Activated CD4-positive, alpha-beta T cell treated with anti-CD3 and anti-CD28 coated beads, Interleukin-2, Interleukin-6, amounts not matched to agents 100 ng/mL and 50 ng/mL, durations not matched to agents 16 hours and 8 hours (primary cell): ENCODE results near the gene NHSL1.

Source experiments
- DNase-seq: peaks from one replicate; pipeline ENCODE4 v3.0.0-alpha.2; 2020

NHSL1 gene

GRCh38 chr6:138523347-138524210 lies 24.3 kb upstream of the NHSL1 start:
- no peak for DNase-seq

DNA sequence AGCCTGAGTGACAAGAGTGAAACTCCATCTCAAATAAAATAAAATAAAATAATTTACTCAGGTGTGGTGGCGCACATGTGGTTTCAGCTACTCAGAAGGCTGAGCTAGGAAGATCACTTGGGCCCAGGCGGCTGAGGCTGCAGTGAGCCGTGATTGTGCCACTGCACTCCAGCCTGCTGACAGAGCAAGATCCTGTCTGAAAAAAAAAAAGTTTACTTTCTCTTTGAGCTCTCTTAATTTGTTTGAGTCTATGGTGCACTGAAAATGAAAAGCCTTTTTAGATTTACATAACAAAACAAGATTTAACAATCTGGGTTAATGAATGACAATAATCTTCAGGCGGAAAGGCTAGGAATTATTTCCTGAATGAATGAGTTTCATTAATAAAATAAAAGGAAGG lies 23.3 kb upstream of the NHSL1 start:
- DNase-seq: no peak

- DNase-seq: no peak
These were observed 22.5 kb upstream of the NHSL1 start for GRCh38 chr6:138521790-138522189.

DNA sequence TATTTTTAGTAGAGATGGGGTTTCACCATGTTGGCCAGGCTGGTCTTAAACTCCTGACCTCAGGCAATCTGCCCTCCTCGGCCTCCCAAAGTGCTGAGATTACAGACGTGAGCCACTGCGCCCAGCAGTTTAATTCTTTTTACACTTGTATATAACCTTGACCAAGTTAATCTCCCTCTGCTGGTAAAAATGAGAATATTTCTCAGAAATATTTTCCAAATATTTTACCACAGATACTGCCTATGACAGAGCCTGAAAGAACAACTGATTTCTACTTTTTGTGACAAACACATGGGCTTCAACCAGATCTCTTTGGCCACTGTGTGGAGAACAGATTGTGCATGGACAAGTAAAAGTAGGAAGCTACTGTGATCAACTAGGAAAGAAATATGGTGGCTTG lies 21.2 kb upstream of the NHSL1 start:
- DNase-seq: peak; percentile 21

GRCh38 chr6:138518054-138518453 lies 18.8 kb upstream of the NHSL1 start:
- no peak for DNase-seq

DNA sequence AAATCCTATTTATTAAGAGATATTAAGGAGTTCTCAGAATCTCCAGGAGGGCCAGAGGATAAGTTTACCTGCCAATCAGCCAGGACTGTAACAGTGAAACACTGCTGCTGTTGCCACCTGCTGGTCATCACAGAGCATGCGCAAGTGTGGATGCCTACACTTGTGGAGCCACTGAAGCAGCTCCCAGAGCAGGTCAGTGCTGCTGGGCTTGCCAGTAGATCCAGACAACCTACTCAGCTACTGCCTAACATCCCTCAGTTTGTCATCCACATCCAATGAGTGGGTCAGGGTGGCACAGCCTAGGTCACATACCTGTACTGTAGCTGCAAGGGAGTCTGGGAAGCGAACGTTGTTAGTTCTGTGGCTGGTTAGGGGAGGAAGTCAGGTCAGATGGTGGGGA lies 18.3 kb upstream of the NHSL1 start:
- DNase-seq: peak; percentile 71

- no peak for DNase-seq
These were observed 16.5 kb upstream of the NHSL1 start for GRCh38 chr6:138515657-138516248.

DNA sequence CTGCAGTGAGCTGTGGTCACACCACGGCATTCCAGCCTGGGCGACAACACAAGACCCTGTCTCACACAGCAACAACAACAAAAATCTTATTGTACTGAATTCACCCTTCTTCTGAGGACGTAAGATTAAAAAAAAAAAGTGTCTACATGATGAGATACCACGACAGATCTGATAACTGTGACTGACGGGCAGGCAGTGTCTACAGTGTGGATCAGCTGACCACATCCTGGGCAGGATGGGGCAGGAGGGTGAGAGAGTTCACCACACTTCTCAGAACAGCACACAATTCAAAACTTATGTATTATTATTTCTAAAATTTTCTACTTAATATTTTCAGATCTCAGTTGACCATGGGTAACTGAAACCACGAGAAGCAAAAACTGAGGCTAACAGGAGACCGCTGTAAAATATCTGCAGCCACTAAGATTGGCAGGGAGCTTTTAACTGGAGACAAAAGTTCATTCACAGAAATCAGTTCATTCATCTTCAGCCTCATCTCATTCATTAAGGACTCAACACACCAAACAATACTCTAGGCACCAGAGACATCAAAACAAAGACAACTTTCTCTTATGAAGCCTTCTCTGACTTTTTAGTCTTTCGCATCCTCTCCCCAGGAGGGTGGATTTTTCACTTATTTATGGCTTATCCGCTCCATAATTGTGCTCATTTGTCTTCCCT lies 15.7 kb upstream of the NHSL1 start:
- DNase-seq: peak; percentile 46

- no peak for DNase-seq
These were observed 13.3 kb upstream of the NHSL1 start for GRCh38 chr6:138512609-138513008.

DNA sequence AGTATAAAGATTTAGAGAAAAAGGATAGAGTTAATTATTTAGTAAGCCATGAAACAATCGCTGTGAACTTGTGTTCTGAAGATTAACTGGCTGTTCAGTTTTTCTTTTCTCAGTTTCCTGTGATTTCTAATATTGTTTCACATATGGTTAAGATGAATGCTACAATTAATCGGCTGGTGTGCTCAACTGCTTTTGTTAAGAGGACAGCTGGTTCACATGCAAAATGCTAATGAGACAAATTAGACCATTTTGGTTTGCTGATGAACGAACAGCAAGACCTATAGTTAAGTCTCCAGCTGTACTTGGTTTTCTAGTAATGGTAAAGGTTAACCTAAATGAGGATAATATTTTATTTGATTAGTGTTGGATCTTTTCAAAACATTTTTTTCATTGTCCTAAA lies 10.8 kb upstream of the NHSL1 start:
- DNase-seq: no peak

GRCh38 chr6:138509371-138509770 lies 10.1 kb upstream of the NHSL1 start:
- peak; percentile 48 for DNase-seq

DNA sequence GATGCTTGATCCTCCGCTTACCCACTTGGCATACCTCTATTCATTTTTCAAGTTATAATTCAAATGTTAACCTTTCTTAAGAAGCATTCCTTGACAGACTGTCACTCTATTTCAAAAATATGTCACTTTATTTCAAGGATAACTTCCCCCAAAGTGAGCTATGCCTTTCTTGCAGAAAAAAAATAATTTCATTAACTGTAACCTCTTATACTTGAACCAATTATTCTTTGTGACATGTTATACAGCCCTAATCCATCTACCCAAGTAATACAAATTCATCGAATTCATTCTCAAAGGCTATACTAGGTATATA lies 9.3 kb upstream of the NHSL1 start:
- DNase-seq: no peak

DNA sequence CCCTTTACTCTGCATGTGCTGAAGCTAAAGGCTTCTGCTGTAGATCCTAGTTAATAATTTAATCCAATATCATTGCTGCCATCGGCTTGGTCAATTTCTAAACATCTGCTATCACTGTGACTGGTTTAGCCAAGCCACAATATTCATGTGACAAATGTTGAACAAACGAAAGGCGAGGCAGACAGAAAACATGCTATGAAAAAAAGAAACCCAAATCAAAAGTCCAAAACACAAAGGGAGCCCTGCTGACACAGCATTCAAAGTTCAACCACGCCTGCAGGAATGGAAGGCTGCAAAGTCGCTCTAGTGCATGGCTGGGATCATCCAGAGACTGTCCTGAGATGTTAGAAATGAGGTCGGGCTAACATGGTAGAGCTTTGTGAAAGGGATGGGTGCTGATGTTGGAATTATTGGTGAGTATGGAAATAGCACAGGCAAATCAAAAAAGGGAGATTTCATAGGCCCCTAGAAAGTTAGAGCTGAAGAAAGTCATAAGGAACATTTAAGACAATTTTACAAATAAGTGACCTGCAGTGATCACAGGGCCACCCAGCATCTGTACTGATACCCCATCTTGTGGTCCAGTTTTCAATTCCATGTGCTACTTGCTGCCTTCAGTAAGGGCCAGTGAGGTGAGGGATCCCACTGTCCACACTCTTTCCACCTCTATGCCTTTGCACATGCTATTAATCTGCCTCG lies 8.8 kb upstream of the NHSL1 start:
- DNase-seq: no peak

DNA sequence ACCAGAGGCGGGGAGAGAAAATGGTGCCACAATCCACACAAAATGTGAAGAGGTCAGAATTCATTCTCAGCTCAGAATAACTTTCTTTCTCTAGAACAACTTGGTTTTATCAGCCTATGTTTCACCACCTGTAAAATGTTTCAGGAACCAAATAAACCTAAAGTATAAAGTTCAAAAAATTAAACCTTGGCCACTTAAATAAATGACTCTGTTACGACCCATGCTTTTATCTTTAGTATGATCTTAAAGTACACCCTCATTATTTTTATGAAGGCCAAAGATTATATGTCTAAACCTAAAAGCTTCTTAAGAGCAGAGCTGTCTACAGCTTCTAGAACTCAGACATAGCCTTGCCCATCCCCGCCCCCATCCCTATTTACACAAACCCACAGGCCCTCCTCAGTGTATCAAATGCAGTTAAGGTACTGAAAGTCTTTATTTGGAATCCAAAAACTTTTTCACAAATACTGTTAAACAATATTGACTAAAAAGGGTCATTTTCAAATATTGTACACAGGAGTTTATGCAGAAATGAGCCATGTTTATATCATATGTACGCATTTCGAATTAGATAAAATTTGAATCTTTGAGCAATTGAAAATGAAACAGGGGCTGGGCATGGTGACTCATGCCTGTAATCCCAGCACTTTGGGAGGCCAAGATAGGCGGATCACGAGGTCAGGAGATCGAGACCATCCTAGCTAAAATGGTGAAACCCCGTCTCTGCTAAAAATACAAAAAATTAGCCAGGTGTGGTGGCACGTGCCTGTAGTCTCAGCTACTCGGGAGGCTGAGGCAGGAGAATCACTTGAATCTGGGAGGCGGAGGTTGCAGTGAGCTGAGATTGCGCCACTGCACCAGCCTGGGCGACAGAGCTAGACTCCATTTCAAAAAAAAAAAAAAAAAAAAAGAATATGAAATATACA lies 5.7 kb upstream of the NHSL1 start:
- no peak for DNase-seq

GRCh38 chr6:138503881-138504680 lies 4.8 kb upstream of the NHSL1 start:
- no peak for DNase-seq

GRCh38 chr6:138502546-138502945 lies 3.3 kb upstream of the NHSL1 start:
- DNase-seq: no peak

GRCh38 chr6:138500867-138501446 lies 1.7 kb upstream of the NHSL1 start:
- DNase-seq: no peak

DNA sequence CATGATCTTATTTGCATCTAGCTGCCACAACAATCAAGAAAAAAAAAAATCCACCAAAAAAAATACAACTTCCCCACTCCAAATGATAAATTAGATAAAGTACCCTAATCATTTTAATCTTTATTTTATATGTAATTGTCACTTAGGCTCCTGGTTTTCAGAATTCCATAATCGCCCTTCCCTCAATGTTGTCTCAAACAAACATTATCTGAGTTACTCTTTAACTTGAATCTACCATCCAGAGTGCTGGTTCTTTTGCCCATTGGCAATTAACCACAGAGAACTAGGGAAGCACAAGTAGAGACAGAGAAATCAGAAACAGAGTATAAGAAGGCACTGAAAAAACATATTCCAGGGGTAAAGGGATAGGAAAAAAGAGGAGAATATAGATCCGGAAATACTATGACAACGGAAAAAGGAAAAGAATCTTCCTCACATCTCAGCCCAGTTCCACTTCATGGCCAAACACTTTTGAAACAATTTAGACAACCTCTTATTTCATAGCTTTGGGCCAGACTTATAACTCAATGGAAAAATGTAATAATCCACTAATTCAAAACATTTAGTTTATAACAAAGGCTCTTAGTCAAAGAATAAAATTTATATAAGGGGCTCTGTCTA lies 861 bp upstream of the NHSL1 start:
- DNase-seq: no peak

DNA sequence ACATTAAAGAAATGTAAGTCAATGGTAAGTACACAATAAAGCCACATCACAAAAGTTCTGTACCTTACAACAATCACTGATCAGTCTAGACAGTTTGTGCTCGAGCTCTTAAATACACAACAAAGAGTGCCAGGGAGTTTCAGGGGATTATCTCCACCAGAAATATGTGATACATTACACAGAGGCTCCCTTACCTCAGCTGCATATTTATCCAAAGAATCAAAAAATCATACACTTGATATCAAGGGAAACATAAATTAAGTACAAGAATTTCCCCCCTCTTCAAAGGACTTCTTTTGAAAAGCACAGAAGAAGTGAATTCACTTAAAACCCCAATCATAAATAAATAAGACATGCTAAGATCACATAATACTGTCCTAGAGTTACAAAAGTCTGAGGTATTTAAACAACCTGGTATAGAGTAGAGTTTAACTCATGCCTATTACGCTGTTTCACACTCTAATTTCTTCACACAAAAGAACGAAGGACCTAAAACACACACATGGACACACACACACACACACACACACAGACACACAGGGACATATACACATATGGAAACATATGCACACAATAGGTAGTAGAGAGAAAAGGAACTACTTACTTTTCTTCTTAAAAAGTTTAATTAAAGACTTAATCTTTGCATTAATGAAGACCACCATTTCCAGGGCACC lies 528 bp downstream of the NHSL1 start:
- no peak for DNase-seq

DNA sequence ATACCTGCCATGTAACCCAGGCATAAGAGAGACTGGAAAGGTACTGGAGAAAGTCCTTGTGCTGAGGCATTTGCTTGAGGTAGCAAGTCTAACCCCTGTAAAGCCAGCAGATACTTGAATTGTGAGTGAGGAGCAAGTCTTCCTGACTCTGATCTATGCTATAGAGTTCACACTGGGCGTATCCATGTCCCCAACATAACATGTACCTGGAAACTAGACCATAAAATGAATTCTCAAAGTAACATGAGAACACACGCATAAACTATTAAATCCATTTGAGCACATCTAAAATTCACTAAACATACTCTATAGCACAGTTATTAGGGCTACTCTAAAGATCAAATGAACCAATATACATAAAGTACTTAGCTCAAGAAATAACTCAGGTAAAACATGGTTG lies 2.0 kb downstream of the NHSL1 start:
- no peak for DNase-seq
